Posterior cingulate gyrus (tissue), 11 donors: Measurements from ENCODE around the gene SLC6A2.

Experiments
- DNase-seq, 10 donors: peaks; one replicate each; pipeline versions ENCODE4 v3.0.0 to v3.0.0-alpha.2; 2020 to 2021; ENCODE audit warnings: mixed read lengths in 3 of 10
- intact Hi-C: fragments of 100-400 bp; cut with DNase I; formaldehyde crosslinking; loops from one replicate; pipeline ENCODE4 v1.15.1; 2023

Gene SLC6A2

GRCh38 chr16:55645986-55646385, 9.8 kb upstream of the SLC6A2 start:
- intact Hi-C loops = loop anchor here (5.0 kb wide), 1 partner anchor 56 kb away; no protein-coding TSS in a partner anchor
- no peak for DNase-seq

GRCh38 chr16:55647343-55647742, 8.4 kb upstream of the SLC6A2 start:
- DNase-seq = no peak
- intact Hi-C loops = loop anchor here (5.0 kb wide), 1 partner anchor 55 kb away; no protein-coding TSS in a partner anchor

- intact Hi-C loops = loop anchor here (5.0 kb wide), 1 partner anchor 55 kb away; no protein-coding TSS in a partner anchor
- no peak for DNase-seq
Observed at GRCh38 chr16:55647798-55648197, 8.0 kb upstream of the SLC6A2 start.

- no peak for DNase-seq
- intact Hi-C loops = no loop called here
Observed at GRCh38 chr16:55651841-55652824, 3.7 kb upstream of the SLC6A2 start.

- no peak for DNase-seq
- intact Hi-C loops = no loop called here
Observed at GRCh38 chr16:55653106-55653505, 2.7 kb upstream of the SLC6A2 start.

- no peak for DNase-seq
- intact Hi-C loops = no loop called here
Observed at GRCh38 chr16:55655381-55655896, 349 bp upstream of the SLC6A2 start.

GRCh38 chr16:55656691-55657092, 904 bp downstream of the SLC6A2 start:
- DNase-seq = no peak

GRCh38 chr16:55657616-55658015, 1.8 kb downstream of the SLC6A2 start:
- intact Hi-C loops = no loop called here
- no peak for DNase-seq

More at GRCh38 chr16:55656691-55657092, 904 bp downstream of the SLC6A2 start:
- intact Hi-C loops = no loop called here

GRCh38 chr16:55658898-55659420, 3.2 kb downstream of the SLC6A2 start:
- intact Hi-C loops = no loop called here
- DNase-seq = no peak

- no peak for DNase-seq
- intact Hi-C loops = no loop called here
Observed at GRCh38 chr16:55660026-55660425, 4.2 kb downstream of the SLC6A2 start.

GRCh38 chr16:55660828-55661227, 5.0 kb downstream of the SLC6A2 start:
- DNase-seq = peak in 1 of 10 donors; percentile 43
- intact Hi-C loops = no loop called here

- DNase-seq = peak in 4 of 10 donors; percentile 10 to 36 (median 26)
- intact Hi-C loops = no loop called here
Observed at GRCh38 chr16:55661941-55662643, 6.3 kb downstream of the SLC6A2 start.

GRCh38 chr16:55662644-55663031, 6.8 kb downstream of the SLC6A2 start:
- intact Hi-C loops = no loop called here
- no peak for DNase-seq

GRCh38 chr16:55663225-55663624, 7.4 kb downstream of the SLC6A2 start:
- intact Hi-C loops = no loop called here
- no peak for DNase-seq

GRCh38 chr16:55663765-55664677, 8.2 kb downstream of the SLC6A2 start:
- peak in 1 of 10 donors; percentile 54 for DNase-seq
- intact Hi-C loops = no loop called here

GRCh38 chr16:55664786-55665407, 9.1 kb downstream of the SLC6A2 start:
- intact Hi-C loops = no loop called here
- peak in 1 of 10 donors; percentile 46 for DNase-seq

- DNase-seq = no peak
- intact Hi-C loops = no loop called here
Observed at GRCh38 chr16:55665511-55665910, 9.7 kb downstream of the SLC6A2 start.

- intact Hi-C loops = no loop called here
- DNase-seq = no peak
Observed at GRCh38 chr16:55666012-55666411, 10.2 kb downstream of the SLC6A2 start.

GRCh38 chr16:55667753-55668152, 12.0 kb downstream of the SLC6A2 start:
- intact Hi-C loops = loop anchor here (1.0 kb wide), 1 partner anchor 10 kb away; no protein-coding TSS in a partner anchor
- no peak for DNase-seq
